HG02642 (cell line): ENCODE data around the gene TINCR.

Experiments used
- ATAC-seq: cut with Tn5 transposase; IDR thresholded peaks from one replicate; pipeline ENCODE4 v1.9.1; 2021; ENCODE audit warnings: mild to moderate bottlenecking; ENCODE audit not compliant: unreplicated experiment, poor library complexity

Gene TINCR

DNA sequence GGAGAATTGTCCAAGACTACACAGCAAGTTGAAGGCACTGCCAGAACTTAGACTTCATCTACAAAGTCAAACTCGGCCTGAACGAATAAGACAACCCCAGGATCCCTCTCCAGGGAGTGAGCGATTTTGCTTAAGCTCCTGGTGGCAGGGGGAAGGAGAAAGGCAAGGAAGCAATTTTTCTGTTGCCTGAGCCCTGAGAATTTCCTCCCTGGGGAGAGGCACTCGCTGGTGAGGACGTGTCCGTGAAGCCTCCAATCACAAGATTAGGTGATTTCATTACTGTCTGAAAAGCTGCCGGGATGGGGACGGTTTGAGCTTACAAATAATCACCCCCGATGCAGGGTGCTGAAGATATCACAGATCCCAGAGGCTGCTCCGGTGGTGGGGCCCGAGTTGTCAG lies 45.6 kb downstream of the TINCR start:
- ATAC-seq = no peak

- ATAC-seq = no peak
These were observed 47.3 kb downstream of the TINCR start for GRCh38 chr19:5520501-5520900.

DNA sequence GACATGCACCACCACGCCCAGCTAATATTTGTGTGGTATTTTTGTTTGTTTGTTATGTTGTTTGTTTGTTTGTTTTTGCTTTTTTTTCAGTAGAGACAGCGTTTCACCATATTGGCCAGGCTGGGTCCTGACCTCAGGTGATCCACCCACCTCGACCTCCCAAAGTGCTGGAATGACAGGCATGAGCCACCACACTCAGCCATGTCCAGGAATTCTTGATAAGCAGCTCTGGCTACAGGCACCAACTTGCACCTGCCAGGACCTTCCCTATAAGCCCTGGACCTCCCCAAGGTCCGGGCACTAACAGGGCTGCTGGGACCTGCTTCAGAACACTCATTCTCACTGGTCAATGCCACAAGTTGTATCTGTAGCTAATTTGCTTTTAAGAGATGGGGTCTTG lies 48.7 kb downstream of the TINCR start:
- no peak for ATAC-seq

DNA sequence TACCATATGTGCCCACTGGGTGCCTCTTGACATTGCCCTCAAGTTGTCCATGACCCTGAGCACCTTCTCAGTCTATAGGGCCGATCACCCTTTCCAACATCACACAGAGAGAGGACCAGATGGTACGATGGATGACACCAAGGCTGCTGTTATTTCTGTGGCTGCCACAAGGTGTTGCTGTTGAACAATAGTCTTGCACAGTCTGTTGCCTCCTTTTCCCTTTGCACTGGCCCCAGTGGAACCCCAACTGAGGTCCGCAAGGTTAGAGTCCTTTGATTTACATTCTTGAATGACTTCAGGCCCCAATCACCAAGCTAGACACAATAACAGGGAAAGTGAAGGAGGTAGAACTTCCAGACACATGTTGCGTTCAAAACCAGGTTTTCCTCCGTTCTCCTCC lies 52.0 kb downstream of the TINCR start:
- no peak for ATAC-seq

GRCh38 chr19:5514001-5514400 lies 53.8 kb downstream of the TINCR start:
- no peak for ATAC-seq

GRCh38 chr19:5512715-5513114 lies 55.0 kb downstream of the TINCR start:
- no peak for ATAC-seq
